Activated naive CD8-positive, alpha-beta T cell treated with anti-CD3 and anti-CD28 coated beads for 36 hours (primary cell): ENCODE results near the gene DPH6. TPM values are rescaled to one million over a fixed set of nuclear protein-coding genes. Genes with fewer than 3 reads are reported as not detected.

Experiments
- DNase-seq: peaks from one replicate; pipeline ENCODE4 v3.0.0; 2021
- H3K27ac Mint-ChIP-seq: one replicate; pipeline ENCODE4 v1.8.0; 2022; ENCODE audit warnings: mild to moderate bottlenecking, moderate library complexity, mixed read lengths
- H3K27me3 Mint-ChIP-seq: one replicate; pipeline ENCODE4 v1.8.0; 2022; ENCODE audit warnings: mild to moderate bottlenecking, mixed read lengths
- H3K36me3 Mint-ChIP-seq: one replicate; pipeline ENCODE4 v1.8.0; 2021; ENCODE audit warnings: mild to moderate bottlenecking, mixed read lengths
- H3K4me1 Mint-ChIP-seq: one replicate; pipeline ENCODE4 v1.8.0; 2021; ENCODE audit warnings: mixed read lengths
- H3K4me3 Mint-ChIP-seq: one replicate; pipeline ENCODE4 v1.8.0; 2022; ENCODE audit warnings: mild to moderate bottlenecking, moderate library complexity, mixed read lengths
- H3K9me3 Mint-ChIP-seq: one replicate; pipeline ENCODE4 v1.8.0; 2022; ENCODE audit warnings: mixed read lengths
- total RNA-seq, 2 experiments: library from RNA; stranded (reverse); gene quantifications; one replicate each; pipeline ENCODE4 v1.2.3, GENCODE V29; 2021

DPH6 gene
- total RNA-seq, 2 experiments from 2014 or later = 9.8 to 13.1 TPM

- Mint-ChIP-seq H3K27ac (no peak overlapping the region), H3K4me1 (no peaks in the 10 kb centered on the region), H3K4me3 (no peak overlapping the region), H3K27me3 (no peaks in the 10 kb centered on the region), H3K9me3 (peaks cover 8% of the 10 kb centered on the region), H3K36me3 (peaks cover 23% of the 10 kb centered on the region)
- no peak for DNase-seq
Measured at GRCh38 chr15:35481992-35482391, 64.0 kb downstream of the DPH6 start.

- peaks cover 14% of the 10 kb centered on the region for H3K36me3 Mint-ChIP-seq
- H3K27ac Mint-ChIP-seq = no peak overlapping the region
Measured at GRCh38 chr15:35481064-35481463, 64.9 kb downstream of the DPH6 start.

GRCh38 chr15:35479423-35479822 is 66.5 kb downstream of the DPH6 start:
- H3K4me3 Mint-ChIP-seq = no peak overlapping the region
- H3K36me3 Mint-ChIP-seq = peaks cover 7% of the 10 kb centered on the region
- H3K27me3 Mint-ChIP-seq = no peaks in the 10 kb centered on the region
- no peak for DNase-seq
- no peaks in the 10 kb centered on the region for H3K9me3 Mint-ChIP-seq
- no peaks in the 10 kb centered on the region for H3K4me1 Mint-ChIP-seq
- no peak overlapping the region for H3K27ac Mint-ChIP-seq

More at GRCh38 chr15:35481064-35481463, 64.9 kb downstream of the DPH6 start:
- no peaks in the 10 kb centered on the region for H3K4me1 Mint-ChIP-seq
- H3K27me3 Mint-ChIP-seq = no peaks in the 10 kb centered on the region
- H3K9me3 Mint-ChIP-seq = peaks cover 3% of the 10 kb centered on the region
- no peak overlapping the region for H3K4me3 Mint-ChIP-seq
- no peak for DNase-seq

- Mint-ChIP-seq H3K36me3 (no peaks in the 10 kb centered on the region), H3K27ac (no peak overlapping the region), H3K9me3 (no peaks in the 10 kb centered on the region), H3K4me3 (no peak overlapping the region), H3K27me3 (no peaks in the 10 kb centered on the region), H3K4me1 (no peaks in the 10 kb centered on the region)
- no peak for DNase-seq
Measured at GRCh38 chr15:35477312-35478262, 68.4 kb downstream of the DPH6 start.

- H3K27ac Mint-ChIP-seq = no peak overlapping the region
Measured at GRCh38 chr15:35471024-35471423, 74.9 kb downstream of the DPH6 start.

GRCh38 chr15:35470441-35470840 is 75.5 kb downstream of the DPH6 start:
- H3K4me3 Mint-ChIP-seq = no peak overlapping the region
- H3K4me1 Mint-ChIP-seq = no peaks in the 10 kb centered on the region
- H3K27me3 Mint-ChIP-seq = no peaks in the 10 kb centered on the region
- DNase-seq = no peak
- peaks cover 8% of the 10 kb centered on the region for H3K36me3 Mint-ChIP-seq
- no peak overlapping the region for H3K27ac Mint-ChIP-seq
- no peaks in the 10 kb centered on the region for H3K9me3 Mint-ChIP-seq

More at GRCh38 chr15:35471024-35471423, 74.9 kb downstream of the DPH6 start:
- H3K4me1 Mint-ChIP-seq = no peaks in the 10 kb centered on the region
- DNase-seq = no peak
- peaks cover 8% of the 10 kb centered on the region for H3K36me3 Mint-ChIP-seq
- H3K4me3 Mint-ChIP-seq = no peak overlapping the region
- H3K27me3 Mint-ChIP-seq = no peaks in the 10 kb centered on the region
- H3K9me3 Mint-ChIP-seq = no peaks in the 10 kb centered on the region

- H3K27ac Mint-ChIP-seq = no peak overlapping the region
- peaks cover 8% of the 10 kb centered on the region for H3K36me3 Mint-ChIP-seq
- H3K4me1 Mint-ChIP-seq = no peaks in the 10 kb centered on the region
- no peak for DNase-seq
- no peaks in the 10 kb centered on the region for H3K27me3 Mint-ChIP-seq
- H3K9me3 Mint-ChIP-seq = no peaks in the 10 kb centered on the region
- H3K4me3 Mint-ChIP-seq = no peak overlapping the region
Measured at GRCh38 chr15:35466476-35466875, 79.5 kb downstream of the DPH6 start.

GRCh38 chr15:35465783-35466182 is 80.2 kb downstream of the DPH6 start:
- no peaks in the 10 kb centered on the region for H3K9me3 Mint-ChIP-seq
- peaks cover 8% of the 10 kb centered on the region for H3K36me3 Mint-ChIP-seq
- no peaks in the 10 kb centered on the region for H3K4me1 Mint-ChIP-seq
- no peak for DNase-seq
- no peak overlapping the region for H3K27ac Mint-ChIP-seq
- no peak overlapping the region for H3K4me3 Mint-ChIP-seq
- no peaks in the 10 kb centered on the region for H3K27me3 Mint-ChIP-seq

GRCh38 chr15:35460616-35461015 is 85.3 kb downstream of the DPH6 start:
- no peaks in the 10 kb centered on the region for H3K36me3 Mint-ChIP-seq
- no peak overlapping the region for H3K27ac Mint-ChIP-seq
- no peak overlapping the region for H3K4me3 Mint-ChIP-seq
- H3K27me3 Mint-ChIP-seq = no peaks in the 10 kb centered on the region
- H3K4me1 Mint-ChIP-seq = no peaks in the 10 kb centered on the region
- H3K9me3 Mint-ChIP-seq = no peaks in the 10 kb centered on the region
- DNase-seq = no peak

GRCh38 chr15:35458176-35458856 is 87.6 kb downstream of the DPH6 start:
- DNase-seq = no peak
- H3K27ac Mint-ChIP-seq = no peak overlapping the region
- no peaks in the 10 kb centered on the region for H3K27me3 Mint-ChIP-seq

GRCh38 chr15:35455201-35455600 is 90.8 kb downstream of the DPH6 start:
- Mint-ChIP-seq H3K9me3 (no peaks in the 10 kb centered on the region), H3K36me3 (no peaks in the 10 kb centered on the region), H3K27me3 (no peaks in the 10 kb centered on the region), H3K4me1 (no peaks in the 10 kb centered on the region), H3K27ac (no peak overlapping the region), H3K4me3 (no peak overlapping the region)
- DNase-seq = no peak

More at GRCh38 chr15:35458176-35458856, 87.6 kb downstream of the DPH6 start:
- Mint-ChIP-seq H3K36me3 (no peaks in the 10 kb centered on the region), H3K4me3 (no peak overlapping the region), H3K9me3 (no peaks in the 10 kb centered on the region), H3K4me1 (no peaks in the 10 kb centered on the region)

- no peak overlapping the region for H3K4me3 Mint-ChIP-seq
- no peak for DNase-seq
- H3K27ac Mint-ChIP-seq = no peak overlapping the region
- no peaks in the 10 kb centered on the region for H3K27me3 Mint-ChIP-seq
- no peaks in the 10 kb centered on the region for H3K9me3 Mint-ChIP-seq
- H3K4me1 Mint-ChIP-seq = no peaks in the 10 kb centered on the region
- peaks cover 4% of the 10 kb centered on the region for H3K36me3 Mint-ChIP-seq
Measured at GRCh38 chr15:35450492-35450891, 95.5 kb downstream of the DPH6 start.

- no peaks in the 10 kb centered on the region for H3K9me3 Mint-ChIP-seq
- no peak overlapping the region for H3K27ac Mint-ChIP-seq
- H3K4me1 Mint-ChIP-seq = no peaks in the 10 kb centered on the region
- no peak overlapping the region for H3K4me3 Mint-ChIP-seq
- H3K27me3 Mint-ChIP-seq = no peaks in the 10 kb centered on the region
- no peak for DNase-seq
- peaks cover 4% of the 10 kb centered on the region for H3K36me3 Mint-ChIP-seq
Measured at GRCh38 chr15:35448294-35448693, 97.7 kb downstream of the DPH6 start.

- Mint-ChIP-seq H3K9me3 (peaks cover 2% of the 10 kb centered on the region), H3K27ac (no peak overlapping the region), H3K27me3 (no peaks in the 10 kb centered on the region), H3K4me3 (no peak overlapping the region), H3K4me1 (no peaks in the 10 kb centered on the region), H3K36me3 (peaks cover 9% of the 10 kb centered on the region)
- no peak for DNase-seq
Measured at GRCh38 chr15:35445891-35446290, 100.1 kb downstream of the DPH6 start.

GRCh38 chr15:35444557-35445204 is 101.3 kb downstream of the DPH6 start:
- H3K27ac Mint-ChIP-seq = no peak overlapping the region
- peaks cover 10% of the 10 kb centered on the region for H3K36me3 Mint-ChIP-seq
- no peaks in the 10 kb centered on the region for H3K27me3 Mint-ChIP-seq
- no peak overlapping the region for H3K4me3 Mint-ChIP-seq
- H3K4me1 Mint-ChIP-seq = no peaks in the 10 kb centered on the region
- DNase-seq = no peak
- H3K9me3 Mint-ChIP-seq = peaks cover 2% of the 10 kb centered on the region
